ENCODE measurements around the gene TRIM26.
"Not testable (repeated sequence)": the region's sequence is repeated elsewhere in the genome, so short reads cannot be mapped to it uniquely, and the experiment has no call there.

Gene TRIM26

GRCh38 chr6:30169658-30170614, 43.3 kb downstream of the TRIM26 start:
- Histone ChIP-seq H3K4me3 (no peak overlapping the region), H3K27ac (no peak overlapping the region)
- TF ChIP-seq CTCF (IDR thresholded peaks at IDR 0.05): peak; percentile 19
- no peak for DNase-seq (ENCODE audit: low spot score)

- Histone ChIP-seq H3K4me3 (no peak overlapping the region), H3K27ac (no peak overlapping the region)
- no peak for TF ChIP-seq CTCF (IDR thresholded peaks at IDR 0.05)
- no peak for DNase-seq (ENCODE audit: low spot score)
Observed at GRCh38 chr6:30168741-30169140, 44.5 kb downstream of the TRIM26 start.

- no peak for TF ChIP-seq CTCF (IDR thresholded peaks at IDR 0.05)
- no peak for DNase-seq (ENCODE audit: low spot score)
- Histone ChIP-seq H3K27ac (no peak overlapping the region), H3K4me3 (no peak overlapping the region)
Observed at GRCh38 chr6:30167101-30167500, 46.1 kb downstream of the TRIM26 start.

- H3K4me3 ChIP-seq; H3K27ac ChIP-seq; DNase-seq (ENCODE audit: low spot score): not testable (repeated sequence)
Observed at GRCh38 chr6:30165238-30165637, 48.0 kb downstream of the TRIM26 start.

- no peak for TF ChIP-seq CTCF (IDR thresholded peaks at IDR 0.05)
- DNase-seq (ENCODE audit: low spot score): no peak
- Histone ChIP-seq H3K4me3 (no peak overlapping the region), H3K27ac (no peak overlapping the region)
Observed at GRCh38 chr6:30164714-30165113, 48.5 kb downstream of the TRIM26 start.

- TF ChIP-seq CTCF (IDR thresholded peaks at IDR 0.05): no peak
- no peak for DNase-seq (ENCODE audit: low spot score)
- H3K27ac ChIP-seq: no peak overlapping the region
- no peak overlapping the region for H3K4me3 ChIP-seq
Observed at GRCh38 chr6:30163918-30164654, 49.1 kb downstream of the TRIM26 start.

- Histone ChIP-seq H3K4me3 (no peak within 1 kb of the TSS), H3K27ac (no peak within 1 kb of the TSS)
- no peak for TF ChIP-seq CTCF (IDR thresholded peaks at IDR 0.05)
- DNase-seq (ENCODE audit: low spot score): no peak
Observed at GRCh38 chr6:30163090-30163917, 49.9 kb downstream of the TRIM26 start, which contains the start of gene TRIM15. Gene TRIM15, plus strand, starts transcription at chr6:30163546. Its CDS starts 139 bp downstream, at chr6:30163685.
